ENCODE results near the gene CHN1.

The CHN1 gene

DNA sequence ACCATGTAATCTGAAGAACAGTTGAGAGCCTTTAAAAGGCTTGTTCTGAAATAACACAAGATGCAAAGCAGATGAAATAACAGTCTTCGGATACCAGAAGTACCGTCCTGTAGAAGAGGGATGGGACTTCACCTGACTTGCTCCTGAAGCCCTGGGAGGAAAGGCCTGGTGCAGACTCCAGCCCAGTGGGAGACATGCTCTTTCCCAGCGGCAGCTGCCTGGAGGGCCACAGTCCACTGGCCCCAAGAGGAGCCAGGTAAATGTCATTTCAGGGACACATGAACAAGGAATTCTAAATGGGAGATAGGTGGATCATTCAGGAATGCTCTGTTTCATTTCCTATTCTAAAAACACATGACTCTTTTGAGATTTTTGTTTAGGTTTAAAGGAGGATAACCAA lies 22.6 kb upstream of the CHN1 start:
- DNase-seq: no peak
- Histone ChIP-seq H3K36me3 (no peaks in the 10 kb centered on the region), H3K4me1 (no peaks in the 10 kb centered on the region), H3K27me3 (no peaks in the 10 kb centered on the region), H3K9me3 (no peaks in the 10 kb centered on the region), H3K4me3 (ENCODE audit: low read depth, low read length) (no peak overlapping the region)
- TF ChIP-seq, protein P1, sequence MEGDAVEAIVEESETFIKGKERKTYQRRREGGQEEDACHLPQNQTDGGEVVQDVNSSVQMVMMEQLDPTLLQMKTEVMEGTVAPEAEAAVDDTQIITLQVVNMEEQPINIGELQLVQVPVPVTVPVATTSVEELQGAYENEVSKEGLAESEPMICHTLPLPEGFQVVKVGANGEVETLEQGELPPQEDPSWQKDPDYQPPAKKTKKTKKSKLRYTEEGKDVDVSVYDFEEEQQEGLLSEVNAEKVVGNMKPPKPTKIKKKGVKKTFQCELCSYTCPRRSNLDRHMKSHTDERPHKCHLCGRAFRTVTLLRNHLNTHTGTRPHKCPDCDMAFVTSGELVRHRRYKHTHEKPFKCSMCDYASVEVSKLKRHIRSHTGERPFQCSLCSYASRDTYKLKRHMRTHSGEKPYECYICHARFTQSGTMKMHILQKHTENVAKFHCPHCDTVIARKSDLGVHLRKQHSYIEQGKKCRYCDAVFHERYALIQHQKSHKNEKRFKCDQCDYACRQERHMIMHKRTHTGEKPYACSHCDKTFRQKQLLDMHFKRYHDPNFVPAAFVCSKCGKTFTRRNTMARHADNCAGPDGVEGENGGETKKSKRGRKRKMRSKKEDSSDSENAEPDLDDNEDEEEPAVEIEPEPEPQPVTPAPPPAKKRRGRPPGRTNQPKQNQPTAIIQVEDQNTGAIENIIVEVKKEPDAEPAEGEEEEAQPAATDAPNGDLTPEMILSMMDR (IDR thresholded peaks at IDR 0.05; ENCODE audit: low read depth, low read length): no peak

GRCh38 chr2:175026385-175026784 lies 21.2 kb upstream of the CHN1 start:
- H3K4me3 ChIP-seq (ENCODE audit: low read depth, low read length): no peak overlapping the region
- TF ChIP-seq, protein P1 (IDR thresholded peaks at IDR 0.05; ENCODE audit: low read depth, low read length): no peak
- H3K4me1 ChIP-seq: no peaks in the 10 kb centered on the region
- no peaks in the 10 kb centered on the region for H3K9me3 ChIP-seq
- no peaks in the 10 kb centered on the region for H3K36me3 ChIP-seq
- no peaks in the 10 kb centered on the region for H3K27me3 ChIP-seq
- DNase-seq: no peak

GRCh38 chr2:175025946-175026345 lies 20.8 kb upstream of the CHN1 start:
- TF ChIP-seq, protein P1 (IDR thresholded peaks at IDR 0.05; ENCODE audit: low read depth, low read length): no peak
- Histone ChIP-seq H3K27me3 (no peaks in the 10 kb centered on the region), H3K9me3 (no peaks in the 10 kb centered on the region), H3K4me3 (ENCODE audit: low read depth, low read length) (no peak overlapping the region), H3K36me3 (no peaks in the 10 kb centered on the region), H3K4me1 (no peaks in the 10 kb centered on the region)
- DNase-seq: no peak

DNA sequence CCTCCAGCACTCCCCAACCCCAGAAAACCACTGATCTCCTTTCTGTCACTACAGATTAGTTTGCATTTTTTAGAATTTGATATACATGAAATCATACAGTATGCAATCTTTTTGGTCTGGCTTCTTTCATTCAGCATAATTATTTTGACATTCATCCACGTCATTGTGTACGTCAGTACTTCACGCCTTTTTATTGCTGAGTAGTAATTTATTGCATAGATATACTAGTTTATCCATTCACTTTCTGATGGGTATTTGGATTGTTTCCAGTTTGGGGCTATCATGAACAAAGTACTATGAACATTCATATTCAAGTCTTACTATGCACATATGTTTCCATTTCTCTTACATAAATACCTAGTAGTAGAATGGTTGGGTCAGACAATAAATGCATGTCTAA lies 20.1 kb upstream of the CHN1 start:
- H3K36me3 ChIP-seq: no peaks in the 10 kb centered on the region
- TF ChIP-seq, protein P1 (IDR thresholded peaks at IDR 0.05; ENCODE audit: low read depth, low read length): no peak
- DNase-seq: no peak
- no peaks in the 10 kb centered on the region for H3K9me3 ChIP-seq
- H3K27me3 ChIP-seq: no peaks in the 10 kb centered on the region
- H3K4me3 ChIP-seq (ENCODE audit: low read depth, low read length): no peak overlapping the region
- no peaks in the 10 kb centered on the region for H3K4me1 ChIP-seq

DNA sequence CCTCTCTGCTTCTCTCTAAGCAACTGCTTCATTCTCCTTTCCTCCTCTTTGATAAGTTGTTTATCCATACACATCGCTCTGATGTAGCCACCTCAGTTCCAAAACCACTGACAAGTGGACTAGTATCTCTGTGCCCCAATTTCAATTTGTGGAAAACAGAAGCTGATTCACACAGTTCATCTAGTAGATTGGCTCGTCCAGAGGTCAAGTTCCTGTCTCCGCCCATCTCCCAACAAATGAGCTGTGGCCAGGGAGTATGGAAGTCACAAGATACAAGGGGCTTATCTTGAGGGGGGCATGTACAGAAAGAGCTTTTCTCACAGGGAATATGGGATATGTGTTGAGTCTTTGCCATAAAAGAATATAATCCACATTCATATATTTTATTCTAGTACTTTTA lies 17.7 kb upstream of the CHN1 start:
- TF ChIP-seq, protein P1 (IDR thresholded peaks at IDR 0.05; ENCODE audit: low read depth, low read length): no peak
- Histone ChIP-seq H3K36me3 (no peaks in the 10 kb centered on the region), H3K9me3 (no peaks in the 10 kb centered on the region), H3K4me3 (ENCODE audit: low read depth, low read length) (no peak overlapping the region), H3K4me1 (no peaks in the 10 kb centered on the region), H3K27me3 (no peaks in the 10 kb centered on the region)
- DNase-seq: no peak

DNA sequence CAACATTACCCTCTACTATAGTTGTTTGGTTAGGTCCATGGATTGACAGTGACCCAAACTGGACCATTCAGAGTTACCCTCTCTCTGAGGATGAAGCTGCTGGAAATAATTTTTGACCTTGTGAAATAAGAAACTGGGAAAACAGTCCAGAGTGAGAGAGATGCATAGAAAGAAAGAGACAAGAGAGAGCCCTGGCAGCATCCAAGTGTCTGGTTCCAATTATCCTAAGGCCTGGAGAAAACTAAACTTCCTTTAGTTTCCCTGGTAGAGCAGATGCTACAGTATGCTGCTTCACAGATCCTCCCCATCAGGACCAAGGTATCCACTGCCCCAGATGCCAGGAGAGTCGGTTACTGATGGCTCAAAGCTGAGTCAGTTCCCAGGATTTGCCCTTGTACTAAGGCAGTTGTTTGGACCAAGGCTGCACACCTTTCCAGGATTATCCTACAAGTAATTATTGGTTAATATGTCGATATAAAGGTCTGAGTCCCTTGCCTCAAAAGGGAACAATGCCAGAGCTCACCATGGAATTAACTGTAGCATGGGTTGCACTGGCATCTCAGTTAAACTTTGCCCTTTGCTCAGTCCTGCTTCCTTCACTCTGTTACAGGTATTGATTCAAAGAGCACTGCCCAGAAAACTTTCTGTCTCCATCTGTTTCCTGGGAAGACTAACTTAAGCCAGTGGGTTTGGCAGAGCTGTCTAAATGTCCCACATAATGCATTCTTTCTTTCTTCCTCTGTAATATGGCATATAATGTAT lies 14.6 kb upstream of the CHN1 start:
- no peaks in the 10 kb centered on the region for H3K27me3 ChIP-seq
- DNase-seq: no peak
- H3K36me3 ChIP-seq: no peaks in the 10 kb centered on the region
- H3K4me1 ChIP-seq: no peaks in the 10 kb centered on the region
- TF ChIP-seq, protein P1 (IDR thresholded peaks at IDR 0.05; ENCODE audit: low read depth, low read length): no peak
- no peaks in the 10 kb centered on the region for H3K9me3 ChIP-seq
- no peak overlapping the region for H3K4me3 ChIP-seq (ENCODE audit: low read depth, low read length)

All from BE2C (cell line).